ENCODE data around the gene BIRC3.

GRCh38 chr11:102341844-102342318, 24.6 kb downstream of the BIRC3 start:
- TF ChIP-seq, protein P1, sequence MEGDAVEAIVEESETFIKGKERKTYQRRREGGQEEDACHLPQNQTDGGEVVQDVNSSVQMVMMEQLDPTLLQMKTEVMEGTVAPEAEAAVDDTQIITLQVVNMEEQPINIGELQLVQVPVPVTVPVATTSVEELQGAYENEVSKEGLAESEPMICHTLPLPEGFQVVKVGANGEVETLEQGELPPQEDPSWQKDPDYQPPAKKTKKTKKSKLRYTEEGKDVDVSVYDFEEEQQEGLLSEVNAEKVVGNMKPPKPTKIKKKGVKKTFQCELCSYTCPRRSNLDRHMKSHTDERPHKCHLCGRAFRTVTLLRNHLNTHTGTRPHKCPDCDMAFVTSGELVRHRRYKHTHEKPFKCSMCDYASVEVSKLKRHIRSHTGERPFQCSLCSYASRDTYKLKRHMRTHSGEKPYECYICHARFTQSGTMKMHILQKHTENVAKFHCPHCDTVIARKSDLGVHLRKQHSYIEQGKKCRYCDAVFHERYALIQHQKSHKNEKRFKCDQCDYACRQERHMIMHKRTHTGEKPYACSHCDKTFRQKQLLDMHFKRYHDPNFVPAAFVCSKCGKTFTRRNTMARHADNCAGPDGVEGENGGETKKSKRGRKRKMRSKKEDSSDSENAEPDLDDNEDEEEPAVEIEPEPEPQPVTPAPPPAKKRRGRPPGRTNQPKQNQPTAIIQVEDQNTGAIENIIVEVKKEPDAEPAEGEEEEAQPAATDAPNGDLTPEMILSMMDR (IDR thresholded peaks at IDR 0.05) = peak; percentile 71 to 76 (median 74)
- TF ChIP-seq POLR2AphosphoS5 (IDR thresholded peaks at IDR 0.05) (no peak), POLR2A (IDR thresholded peaks at IDR 0.05) (no peak)

Data from breast epithelium (tissue), 3 donors.